Caki2 (cell line): ENCODE results near the gene OXLD1. TPM values are rescaled to one million over a fixed set of nuclear protein-coding genes. Genes with fewer than 3 reads are reported as not detected.
"Not testable (repeated sequence)": the region's sequence is repeated elsewhere in the genome, so short reads cannot be mapped to it uniquely, and the experiment has no call there.

Experiments
- DNase-seq: peaks from one replicate; pipeline ENCODE4 v3.0.0-alpha.2; 2015; ENCODE audit warnings: low read depth
- in situ Hi-C: cut with HindIII; loops from 2 replicates; pipeline ENCODE4 v1.10.0; 2016; ENCODE audit warnings: low sequenced_read_pairs, low pct_unique_long_range_greater_than_20kb, mixed read lengths
- total RNA-seq: library from RNA; depleted of rRNA; stranded (reverse); fragments of >200 nt; shearing (Covaris generic); gene quantifications from 2 replicates; pipeline ENCODE4 v1.2.3, GENCODE V29; 2014; ENCODE audit warnings: low replicate concordance

Gene OXLD1
- total RNA-seq, 1 experiment from 2014 or later: 103 TPM

DNA sequence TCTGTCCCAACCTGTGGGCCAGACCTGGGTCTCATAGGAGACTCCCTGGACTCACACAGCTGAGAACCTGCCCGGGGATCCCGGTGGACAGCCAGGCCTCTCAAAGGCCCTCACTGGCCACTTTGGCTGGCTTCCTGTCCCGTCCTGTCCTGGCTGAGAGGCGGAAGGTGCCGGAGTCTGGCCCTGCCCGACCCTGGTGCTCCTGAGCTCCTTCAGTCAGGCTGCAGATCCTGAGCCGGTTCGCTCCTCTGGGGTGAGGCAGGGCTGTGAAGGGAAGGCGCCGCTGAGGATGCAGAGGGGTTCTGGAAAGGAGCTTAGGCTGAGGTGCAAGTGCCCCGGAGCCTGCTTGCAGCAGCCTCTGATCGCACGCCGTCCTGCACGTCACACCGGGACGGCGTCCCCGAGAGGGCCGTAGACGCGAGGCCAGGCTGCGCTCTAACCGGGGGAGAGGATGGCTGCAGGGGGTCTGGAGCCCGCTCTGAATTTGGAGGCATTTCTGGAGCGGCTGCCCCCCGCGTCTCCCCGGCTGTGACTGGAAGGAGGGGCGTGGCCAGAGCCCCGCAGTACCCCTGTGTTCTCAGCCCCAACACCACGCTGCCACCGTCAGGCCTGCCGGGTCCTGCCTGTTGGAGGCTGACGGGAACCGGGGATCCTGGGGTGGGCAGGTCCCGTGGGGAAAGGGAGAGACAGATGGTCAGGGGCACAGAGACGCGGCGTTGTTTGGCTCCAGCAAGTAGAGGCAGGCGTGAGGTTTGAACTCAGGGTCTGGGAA, 21.6 kb upstream of the OXLD1 start:
- no peak for DNase-seq
- in situ Hi-C loops: no loop called here

DNA sequence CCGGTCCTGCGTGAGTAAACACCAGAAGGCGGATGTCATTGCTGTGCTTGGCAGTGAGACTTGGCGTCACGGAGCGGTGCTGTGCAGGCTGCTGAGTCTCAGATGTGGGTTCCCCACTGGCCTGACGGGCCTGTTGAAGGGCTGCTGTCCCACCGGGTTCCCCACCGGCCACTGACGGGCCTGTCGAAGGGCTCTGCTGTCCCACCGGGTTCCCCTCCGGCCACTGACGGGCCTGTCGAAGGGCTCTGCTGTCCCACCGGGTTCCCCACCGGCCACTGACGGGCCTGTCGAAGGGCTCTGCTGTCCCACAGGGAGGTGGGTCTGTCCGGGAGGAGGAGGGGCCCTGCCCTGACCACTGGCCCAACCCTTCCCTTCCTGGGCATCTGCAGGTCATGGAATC, 20.2 kb upstream of the OXLD1 start:
- in situ Hi-C loops: no loop called here
- DNase-seq: no peak

DNA sequence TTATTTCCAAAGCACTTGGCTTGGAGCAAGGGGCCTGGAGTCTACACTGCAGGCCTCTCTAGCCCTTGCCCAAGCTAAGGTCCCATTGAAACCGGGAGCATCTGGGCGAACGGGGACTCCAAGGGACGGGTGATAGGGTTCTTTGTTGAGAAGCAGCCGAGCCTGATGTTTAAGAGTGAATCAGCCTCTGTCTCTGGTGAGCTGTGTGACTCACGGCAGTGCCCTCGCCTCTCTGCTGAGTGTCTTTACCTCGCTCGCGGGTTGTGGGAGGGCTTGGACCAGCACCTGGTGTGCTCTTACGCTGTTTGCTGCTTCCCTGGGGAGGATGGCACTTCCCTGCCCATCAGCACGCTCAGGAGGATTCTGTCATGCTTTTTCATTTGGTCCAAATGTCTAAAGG, 18.7 kb upstream of the OXLD1 start:
- peak; percentile 49 for DNase-seq
- in situ Hi-C loops: no loop called here

DNA sequence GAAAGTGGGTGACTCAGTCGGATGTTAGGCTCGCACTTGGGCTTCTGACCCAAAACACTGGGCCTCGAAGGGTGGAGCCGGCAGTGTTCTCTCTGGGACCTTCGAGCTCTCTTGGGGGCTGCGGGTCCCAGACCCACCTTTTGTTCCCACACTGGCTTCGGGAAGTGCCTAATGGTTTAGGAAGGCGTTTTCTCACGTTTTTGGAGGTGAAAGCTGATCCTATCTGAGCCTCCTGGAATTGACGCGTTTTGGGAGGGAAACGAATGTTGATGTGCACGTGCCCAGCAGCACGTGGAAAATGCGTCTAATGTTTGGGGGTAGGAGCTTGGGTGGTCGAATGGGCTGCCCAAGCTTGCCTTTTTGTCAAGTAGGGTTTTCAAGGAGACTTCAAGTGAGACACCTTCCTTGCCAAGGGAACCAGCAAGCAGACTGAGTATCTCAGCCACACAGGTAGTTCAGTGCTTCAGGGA, 18.1 kb upstream of the OXLD1 start:
- in situ Hi-C loops: no loop called here
- DNase-seq: no peak

DNA sequence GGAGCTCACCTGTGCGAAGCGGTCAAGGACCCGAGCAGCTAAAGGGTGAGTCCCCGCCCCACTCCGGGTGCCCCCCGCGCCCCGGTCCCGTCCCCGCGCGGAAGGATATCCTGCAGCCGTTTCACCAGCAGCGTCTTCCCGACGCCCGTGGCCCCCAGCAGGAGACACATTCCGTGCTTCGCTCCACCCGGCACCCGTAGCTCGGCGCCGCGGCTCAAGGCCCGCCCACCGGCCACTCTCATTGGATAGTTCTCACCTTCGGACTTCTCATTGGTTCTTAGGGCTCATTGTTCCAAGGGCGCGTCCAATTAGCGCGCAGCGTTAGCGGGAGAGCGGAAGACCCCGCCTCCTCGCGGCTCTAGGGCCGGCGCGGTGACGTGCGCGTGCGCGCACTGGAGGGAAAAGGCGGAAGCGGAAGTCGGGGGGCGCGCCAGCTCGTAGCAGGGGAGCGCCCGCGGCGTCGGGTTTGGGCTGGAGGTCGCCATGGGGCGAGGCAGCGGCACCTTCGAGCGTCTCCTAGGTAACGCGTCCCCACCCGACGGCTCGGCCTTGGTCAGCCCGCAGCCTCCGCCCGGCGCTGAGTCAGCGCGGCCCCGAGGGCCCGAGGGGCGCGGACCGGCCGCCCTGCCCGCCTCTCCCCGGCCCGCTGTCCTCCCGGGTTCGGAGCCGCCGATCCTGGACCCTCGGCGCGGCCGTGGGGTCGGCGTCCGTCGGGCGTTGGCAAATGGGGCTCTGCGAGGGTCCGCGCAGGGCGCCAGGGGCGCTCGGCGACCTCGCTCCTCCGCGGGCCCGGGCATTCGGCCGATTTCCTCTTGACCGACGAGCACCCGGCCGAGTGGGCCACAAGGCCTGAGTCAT, 17.4 kb upstream of the OXLD1 start, which contains the start of the genes ARL16 and HGS:
ARL16 (minus strand) TSS at position 214 of the 858 bp plus-strand sequence; CDS start at position 170, 44 bp downstream.
HGS (plus strand) TSS at position 428 of the 858 bp plus-strand sequence; CDS start at position 484, 56 bp downstream.
- peak; percentile 99 for DNase-seq
- in situ Hi-C loops: no loop called here

DNA sequence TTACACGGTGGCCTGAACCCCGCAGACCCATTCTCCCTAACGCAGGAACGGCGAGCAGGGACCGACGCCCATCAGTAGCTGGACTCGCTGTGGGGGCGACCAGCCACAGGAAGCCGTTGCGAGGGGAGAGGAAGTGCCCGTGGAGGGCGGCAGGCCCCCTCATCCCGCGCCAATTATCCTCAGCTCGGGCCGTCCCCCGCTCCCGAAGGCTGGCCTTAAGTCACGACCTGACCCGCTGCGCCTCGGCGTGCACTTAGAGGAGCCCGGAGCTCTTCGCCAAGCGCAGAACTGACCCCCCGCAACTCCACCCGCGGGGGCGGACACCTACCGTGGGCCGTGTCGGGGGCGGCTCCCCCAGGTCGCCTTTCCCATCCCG, 16.8 kb upstream of the OXLD1 start:
- in situ Hi-C loops: no loop called here
- no peak for DNase-seq

DNA sequence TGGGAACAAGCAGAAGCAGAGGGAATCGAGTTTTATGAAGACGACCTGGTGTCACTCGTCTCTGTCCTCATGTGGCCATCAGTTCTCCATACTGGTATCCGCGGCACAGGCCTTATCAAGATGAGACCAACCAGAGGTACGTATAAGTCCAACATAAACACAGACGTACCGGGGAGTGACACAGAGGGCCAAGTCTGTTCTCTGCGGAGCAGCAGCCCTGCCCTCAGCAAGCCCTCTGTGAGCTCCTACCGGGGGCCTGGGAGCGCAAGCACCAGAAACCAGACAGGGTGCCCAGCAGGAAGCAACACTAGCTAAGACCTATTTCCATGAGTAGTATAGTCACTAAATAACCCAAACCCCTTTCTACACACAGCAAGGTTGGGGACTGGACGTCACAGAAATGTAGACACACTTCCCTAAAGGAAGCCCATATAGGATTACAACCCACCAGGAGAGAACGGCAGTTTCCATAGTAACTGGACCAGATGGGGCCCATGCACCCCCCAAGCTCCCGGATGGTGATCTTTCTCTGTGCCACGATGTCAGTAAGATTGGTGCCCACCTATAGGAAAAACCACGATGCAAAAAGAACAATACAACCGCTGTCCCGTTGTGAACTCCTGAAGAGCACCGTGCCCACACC, 16.3 kb upstream of the OXLD1 start:
- no peak for DNase-seq
- in situ Hi-C loops: no loop called here

DNA sequence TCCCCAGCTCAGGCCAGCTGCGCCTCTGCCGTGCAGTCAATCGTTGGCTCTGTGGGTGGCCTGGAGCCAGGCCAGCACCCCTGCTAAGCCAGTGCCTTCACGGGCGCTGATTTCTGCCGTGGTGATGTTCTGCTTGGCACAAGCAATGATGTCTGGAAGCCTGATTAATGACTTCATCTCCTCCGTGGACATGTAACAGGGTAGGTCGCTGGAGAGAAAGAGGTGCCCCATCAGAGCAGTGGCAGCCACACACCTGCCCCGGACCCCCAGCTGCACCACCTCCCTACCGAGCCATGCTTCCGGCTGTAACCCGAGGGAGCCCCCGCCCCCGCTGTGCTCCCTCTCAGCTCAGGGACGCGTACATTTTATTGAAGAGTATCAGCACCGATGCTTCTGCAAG, 15.3 kb upstream of the OXLD1 start:
- in situ Hi-C loops: no loop called here
- DNase-seq: peak; percentile 70

DNA sequence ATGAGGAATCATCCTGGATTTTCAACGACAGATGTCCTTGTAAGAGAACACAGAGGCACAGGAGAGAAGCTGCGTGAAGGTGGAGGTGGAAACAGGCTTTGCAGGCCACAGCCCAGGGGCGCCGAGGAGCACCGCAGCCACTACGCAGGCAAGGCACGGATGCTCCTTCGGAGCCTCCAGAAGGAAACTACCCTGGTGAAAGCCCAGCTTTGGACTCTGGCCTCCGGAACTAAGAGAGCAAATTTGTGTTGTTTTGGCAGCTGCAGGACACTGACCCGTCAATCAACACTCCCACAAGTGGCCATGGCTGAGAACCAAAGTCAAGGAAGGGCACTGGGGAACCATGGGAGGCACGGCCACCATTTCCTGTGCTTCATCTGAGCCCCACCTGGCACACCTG, 13.7 kb upstream of the OXLD1 start:
- no peak for DNase-seq
- in situ Hi-C loops: no loop called here

DNA sequence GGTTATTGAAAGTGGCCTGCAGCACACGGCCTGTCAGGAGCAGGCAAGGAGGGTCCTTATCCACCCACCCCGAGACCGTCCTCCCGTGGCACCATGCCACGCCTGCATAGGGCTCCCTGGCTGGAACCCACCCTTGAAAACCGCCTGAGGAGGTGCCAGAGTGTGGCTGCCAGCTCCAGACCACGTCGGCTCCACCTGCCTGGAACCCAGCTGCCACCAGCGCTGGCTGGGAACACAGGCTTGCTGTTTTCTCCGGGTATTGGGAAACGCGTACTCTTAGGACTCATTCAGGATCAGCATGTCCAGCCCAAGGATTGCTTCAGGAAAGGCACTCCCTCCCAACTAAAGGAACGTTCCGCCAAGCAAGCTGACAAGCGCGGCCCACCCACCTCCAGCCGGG, 10.5 kb upstream of the OXLD1 start:
- DNase-seq: no peak
- in situ Hi-C loops: no loop called here

DNA sequence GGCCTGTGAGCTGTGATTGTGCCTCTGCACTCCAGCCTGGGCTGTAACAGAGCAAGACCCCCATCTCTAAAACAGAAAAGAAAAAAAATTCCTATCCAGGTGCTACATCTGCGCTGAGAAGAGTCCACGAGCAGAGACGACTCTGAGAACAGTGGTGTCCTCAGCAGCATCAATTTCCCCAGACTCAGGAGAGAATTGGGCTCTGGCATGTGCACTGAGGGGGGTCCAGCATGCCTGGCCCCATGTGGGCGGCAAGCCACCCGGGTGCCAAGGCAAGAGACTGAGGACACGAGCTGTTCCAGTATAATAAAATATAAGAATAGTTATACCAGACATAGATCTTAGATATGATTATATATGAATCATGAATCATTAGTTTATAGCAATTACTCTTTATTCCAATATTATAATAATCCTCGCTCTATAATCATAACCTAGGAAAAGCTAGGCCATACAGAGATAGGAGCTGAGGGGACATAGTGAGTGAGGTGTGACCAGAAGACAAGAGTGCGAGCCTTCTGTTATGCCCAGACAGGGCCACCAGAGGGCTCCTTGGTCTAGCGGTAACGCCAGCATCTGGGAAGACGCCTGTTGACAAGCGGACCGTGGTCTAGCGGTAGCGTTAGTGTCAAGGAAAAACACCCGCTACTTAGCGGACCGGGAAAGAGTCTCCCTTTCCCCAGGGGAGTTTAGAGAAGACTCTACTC, 9.3 kb upstream of the OXLD1 start:
- in situ Hi-C loops: not testable (repeated sequence)
- peak; percentile 41 for DNase-seq

DNA sequence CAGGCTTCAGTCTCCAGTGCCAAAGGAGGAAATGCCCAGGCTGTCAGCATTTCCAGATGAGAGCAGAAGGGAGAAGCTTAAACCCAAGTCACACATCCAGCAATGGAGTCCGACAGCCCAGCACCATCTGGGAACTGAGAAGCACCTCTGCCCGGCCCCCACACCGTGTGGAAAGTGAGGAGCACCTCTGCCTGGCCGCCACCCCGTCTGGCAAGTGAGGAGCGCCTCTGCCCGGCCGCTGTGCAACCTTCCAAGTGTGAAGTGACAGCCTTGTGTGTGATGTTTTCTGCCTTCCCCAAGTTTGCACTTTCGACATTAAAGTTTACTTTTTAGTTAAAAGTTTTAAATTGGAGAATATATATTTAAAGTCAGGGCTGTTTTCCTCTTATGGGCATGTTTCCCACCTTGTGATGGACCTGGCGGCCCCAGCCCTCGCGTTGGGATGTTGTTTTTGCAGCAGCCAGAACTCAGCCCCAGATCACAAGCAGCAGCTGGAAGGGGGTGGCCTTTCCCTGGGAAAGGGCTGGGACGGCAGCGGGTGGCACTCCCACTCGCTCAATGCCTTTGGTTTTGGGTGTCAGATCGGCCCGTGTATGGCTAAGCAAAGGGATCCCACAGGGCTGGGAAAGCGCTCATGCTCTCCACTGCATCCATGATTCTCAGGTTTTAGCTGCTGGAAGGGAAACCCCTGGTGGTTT, 7.3 kb upstream of the OXLD1 start:
- no peak for DNase-seq

DNA sequence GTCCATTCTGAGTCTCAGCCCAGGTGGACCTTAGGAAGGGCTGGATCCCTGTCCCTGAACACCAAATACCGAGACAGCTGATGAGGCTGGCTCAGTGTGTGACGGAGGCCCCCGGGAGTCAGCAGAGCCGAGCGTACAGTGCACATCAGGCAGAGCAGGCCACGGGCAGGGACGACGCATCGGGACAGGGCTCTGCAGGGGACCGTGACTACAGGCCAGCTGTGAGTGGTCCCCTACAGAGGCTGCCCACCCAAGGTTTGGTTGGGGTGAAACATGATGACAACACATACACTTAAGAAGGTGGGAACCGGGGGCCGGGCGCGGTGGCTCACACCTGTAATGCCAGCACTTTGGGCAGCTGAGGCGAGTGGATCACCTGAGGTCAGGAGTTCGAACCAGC, 6.5 kb upstream of the OXLD1 start:
- in situ Hi-C loops: no loop called here
- no peak for DNase-seq

More for the DNA sequence above, 7.3 kb upstream of the OXLD1 start:
- in situ Hi-C loops: no loop called here

DNA sequence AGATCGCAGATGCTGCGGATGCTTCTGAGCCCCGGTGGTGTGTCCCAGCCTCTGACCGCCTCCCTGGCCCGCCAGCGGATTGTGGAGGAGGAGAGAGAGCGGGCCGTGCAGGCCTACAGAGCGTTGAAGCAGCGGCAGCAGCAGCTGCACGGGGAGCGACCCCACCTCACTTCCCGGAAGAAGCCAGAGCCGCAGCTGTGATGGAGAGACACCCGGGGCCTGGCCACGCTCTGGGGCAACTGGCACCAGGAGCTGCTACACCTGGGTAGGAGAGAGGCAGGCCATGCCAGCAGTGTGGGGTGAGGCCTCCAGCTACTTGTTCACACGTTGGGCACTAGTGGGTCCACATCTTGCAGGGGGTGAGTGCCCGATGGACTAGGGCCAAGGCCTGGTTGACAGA, 6.1 kb upstream of the OXLD1 start:
- no peak for DNase-seq

DNA sequence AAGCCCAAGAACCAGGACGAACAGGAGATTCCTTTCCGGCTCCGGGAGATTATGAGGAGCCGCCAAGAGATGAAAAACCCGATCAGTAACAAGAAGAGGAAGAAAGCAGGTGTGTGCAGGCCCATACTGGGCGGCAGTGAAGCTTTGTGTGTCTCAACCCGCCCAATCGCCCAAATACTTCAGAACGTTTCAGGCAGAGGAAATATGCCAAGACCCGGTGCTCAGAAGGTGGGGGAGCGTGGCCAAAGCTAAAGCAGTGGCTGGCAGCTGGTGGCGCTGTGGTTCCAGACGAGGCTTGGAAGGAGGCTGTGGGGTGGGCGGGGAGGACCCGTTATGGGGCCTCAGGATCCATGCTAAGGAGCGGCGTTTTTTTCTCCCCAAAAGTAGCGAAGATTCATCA, 1.3 kb upstream of the OXLD1 start:
- in situ Hi-C loops: no loop called here
- no peak for DNase-seq

More for the DNA sequence above, 6.1 kb upstream of the OXLD1 start:
- in situ Hi-C loops: no loop called here

DNA sequence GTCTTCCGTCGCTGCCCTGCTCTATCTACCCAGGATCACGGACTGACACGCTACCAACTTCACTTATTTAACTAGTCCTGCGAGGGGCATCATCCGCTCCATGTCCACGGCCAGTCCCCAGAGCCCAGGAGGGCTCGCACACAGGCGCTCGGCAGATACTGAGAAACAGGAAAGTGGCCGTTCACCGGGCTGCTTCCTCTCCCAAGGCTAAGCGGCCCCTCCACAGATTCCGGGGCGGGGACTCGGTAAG, 388 bp downstream of the OXLD1 start:
- in situ Hi-C loops: no loop called here
- DNase-seq: no peak

DNA sequence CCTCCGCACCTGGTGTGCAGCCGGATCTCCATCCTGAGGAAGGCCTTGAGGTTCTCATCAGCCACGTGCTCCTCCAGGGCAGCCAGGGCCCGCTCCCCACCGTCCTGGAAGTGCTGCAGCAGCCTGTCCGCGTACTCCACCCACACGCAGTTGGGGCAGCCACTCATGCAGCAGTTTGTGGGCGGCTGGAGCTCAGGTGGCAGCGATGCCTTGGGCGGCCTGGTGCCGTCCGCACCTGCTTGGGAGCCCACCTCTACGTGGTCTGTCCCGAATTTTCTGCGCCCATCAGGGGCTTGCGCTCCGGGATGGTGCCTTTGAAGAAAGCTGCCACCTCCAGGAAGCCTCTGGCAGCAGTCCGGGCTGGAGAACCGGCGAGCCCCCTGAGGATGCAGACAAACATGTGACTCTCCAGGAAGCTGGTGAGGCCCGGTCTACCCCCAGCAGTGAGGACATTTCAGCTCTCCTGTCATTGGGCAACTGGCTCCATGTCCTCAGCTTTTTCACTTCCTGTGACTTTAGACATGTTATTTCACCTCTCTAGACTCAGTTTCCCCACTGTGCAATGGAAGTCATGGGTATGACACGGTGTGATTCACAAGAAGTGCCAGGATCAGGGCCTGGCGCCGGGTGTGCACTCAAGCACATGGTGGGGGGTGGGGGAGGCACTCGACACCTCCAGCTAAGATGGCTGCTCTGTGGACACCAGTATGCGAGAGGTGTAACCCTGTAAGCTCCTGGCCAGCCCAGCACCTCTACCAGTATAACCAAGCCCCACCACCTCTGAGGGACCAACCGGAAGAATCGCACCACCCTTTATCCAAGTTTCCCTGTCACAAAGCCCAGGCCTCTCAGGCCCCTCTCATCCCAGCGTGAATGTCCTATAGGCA, 957 bp downstream of the OXLD1 start:
- in situ Hi-C loops: no loop called here
- peak; percentile 36 for DNase-seq
